Adrenal gland (tissue), 5 donors: Measurements from ENCODE around the gene REEP1.

Source experiments
- POLR2A ChIP-seq, 2 donors: fragments of 450-650 bp; IDR thresholded peaks; one replicate each; pipeline ENCODE4 v1.6.1; 2017; ENCODE audit warnings: antibody characterized with exemption in 2 of 2, mild to moderate bottlenecking in 2 of 2, moderate library complexity in 1 of 2
- TF ChIP-seq, protein P1 (sequence below), 6 experiments: fragments of 450-650 bp in 4 of 6; fragments of 200-600 bp in 2 of 6; sonication (generic) in 1 of 6; IDR thresholded peaks; 1 replicate in 5 of 6; 2 replicates in 1 of 6; pipeline versions ENCODE4 v1.5.1 to v1.8.0; 2016 to 2021; ENCODE audit warnings: antibody characterized with exemption in 6 of 6, mild to moderate bottlenecking in 2 of 6, moderate library complexity in 1 of 6
- donor health status: DM: no; HTN: no; CAD: no.

DNA sequence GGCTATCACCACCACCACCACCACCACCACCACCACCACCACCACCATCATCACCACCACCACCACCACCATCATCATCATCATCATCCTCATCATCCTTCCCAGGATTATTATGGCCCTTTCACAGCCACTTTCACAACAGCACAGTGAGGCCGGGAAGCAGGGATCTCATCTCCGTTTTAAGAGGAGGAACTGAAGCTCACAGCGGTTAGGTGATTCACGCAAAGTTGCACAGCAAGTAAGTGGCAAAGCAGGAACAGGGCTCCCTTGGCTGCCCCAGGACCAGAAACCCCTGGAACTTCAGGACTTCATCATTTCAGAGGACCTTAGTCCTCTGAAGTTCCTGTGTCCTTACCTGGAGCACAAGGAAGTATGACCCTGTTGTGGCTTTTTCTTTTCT lies 111.4 kb downstream of the REEP1 start:
- TF ChIP-seq, protein P1, sequence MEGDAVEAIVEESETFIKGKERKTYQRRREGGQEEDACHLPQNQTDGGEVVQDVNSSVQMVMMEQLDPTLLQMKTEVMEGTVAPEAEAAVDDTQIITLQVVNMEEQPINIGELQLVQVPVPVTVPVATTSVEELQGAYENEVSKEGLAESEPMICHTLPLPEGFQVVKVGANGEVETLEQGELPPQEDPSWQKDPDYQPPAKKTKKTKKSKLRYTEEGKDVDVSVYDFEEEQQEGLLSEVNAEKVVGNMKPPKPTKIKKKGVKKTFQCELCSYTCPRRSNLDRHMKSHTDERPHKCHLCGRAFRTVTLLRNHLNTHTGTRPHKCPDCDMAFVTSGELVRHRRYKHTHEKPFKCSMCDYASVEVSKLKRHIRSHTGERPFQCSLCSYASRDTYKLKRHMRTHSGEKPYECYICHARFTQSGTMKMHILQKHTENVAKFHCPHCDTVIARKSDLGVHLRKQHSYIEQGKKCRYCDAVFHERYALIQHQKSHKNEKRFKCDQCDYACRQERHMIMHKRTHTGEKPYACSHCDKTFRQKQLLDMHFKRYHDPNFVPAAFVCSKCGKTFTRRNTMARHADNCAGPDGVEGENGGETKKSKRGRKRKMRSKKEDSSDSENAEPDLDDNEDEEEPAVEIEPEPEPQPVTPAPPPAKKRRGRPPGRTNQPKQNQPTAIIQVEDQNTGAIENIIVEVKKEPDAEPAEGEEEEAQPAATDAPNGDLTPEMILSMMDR (IDR thresholded peaks at IDR 0.05) = no peak
- TF ChIP-seq POLR2A (IDR thresholded peaks at IDR 0.05) = no peak
